ENCODE data around the gene ZNF274.

DNA sequence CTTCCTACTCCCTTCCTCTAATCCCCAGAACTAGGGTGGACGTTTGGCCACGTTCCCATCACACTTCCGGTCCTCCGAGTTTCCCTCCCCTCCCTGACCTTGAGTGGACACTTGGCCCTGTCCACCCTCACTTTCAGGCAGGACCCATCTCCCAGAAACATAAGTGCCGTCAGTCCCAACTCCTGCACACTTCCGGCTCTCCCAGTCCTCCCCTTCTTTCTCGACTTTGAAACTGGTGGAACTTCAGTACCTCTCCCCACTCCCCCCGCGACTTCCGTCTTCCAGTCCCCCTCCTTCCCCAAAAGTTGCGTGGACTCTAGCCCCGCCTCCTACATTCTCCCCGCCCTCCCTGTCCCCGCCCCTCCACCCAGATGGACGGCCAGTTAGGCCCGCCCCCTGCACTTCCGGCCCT, 278 bp upstream of the ZNF274 start:
- TF ChIP-seq, protein P1, sequence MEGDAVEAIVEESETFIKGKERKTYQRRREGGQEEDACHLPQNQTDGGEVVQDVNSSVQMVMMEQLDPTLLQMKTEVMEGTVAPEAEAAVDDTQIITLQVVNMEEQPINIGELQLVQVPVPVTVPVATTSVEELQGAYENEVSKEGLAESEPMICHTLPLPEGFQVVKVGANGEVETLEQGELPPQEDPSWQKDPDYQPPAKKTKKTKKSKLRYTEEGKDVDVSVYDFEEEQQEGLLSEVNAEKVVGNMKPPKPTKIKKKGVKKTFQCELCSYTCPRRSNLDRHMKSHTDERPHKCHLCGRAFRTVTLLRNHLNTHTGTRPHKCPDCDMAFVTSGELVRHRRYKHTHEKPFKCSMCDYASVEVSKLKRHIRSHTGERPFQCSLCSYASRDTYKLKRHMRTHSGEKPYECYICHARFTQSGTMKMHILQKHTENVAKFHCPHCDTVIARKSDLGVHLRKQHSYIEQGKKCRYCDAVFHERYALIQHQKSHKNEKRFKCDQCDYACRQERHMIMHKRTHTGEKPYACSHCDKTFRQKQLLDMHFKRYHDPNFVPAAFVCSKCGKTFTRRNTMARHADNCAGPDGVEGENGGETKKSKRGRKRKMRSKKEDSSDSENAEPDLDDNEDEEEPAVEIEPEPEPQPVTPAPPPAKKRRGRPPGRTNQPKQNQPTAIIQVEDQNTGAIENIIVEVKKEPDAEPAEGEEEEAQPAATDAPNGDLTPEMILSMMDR (IDR thresholded peaks at IDR 0.05), result no peak
- TF ChIP-seq POLR2A (IDR thresholded peaks at IDR 0.05), result no peak

All from body of pancreas (tissue), 4 donors.